Liver (tissue), 9 donors: ENCODE measurements around the gene GPR18. TPM values are rescaled to one million over a fixed set of nuclear protein-coding genes. Genes with fewer than 3 reads are reported as not detected.

Experiments used
- DNase-seq: peaks from one replicate; pipeline ENCODE4 v3.0.0-alpha.2; 2017; ENCODE audit warnings: low spot score
- H3K27ac ChIP-seq, 2 donors: one replicate each; pipeline ENCODE4 v1.7.0; 2013; ENCODE audit warnings: inconsistent platforms in 2 of 2, low read length in 2 of 2, control low read depth in 1 of 2, low read depth in 1 of 2, mild to moderate bottlenecking in 1 of 2
- H3K27me3 ChIP-seq, 4 donors: one replicate each; pipeline versions ENCODE4 v1.6.1 to v1.7.0; 2013; ENCODE audit warnings: low read length in 3 of 4, inconsistent platforms in 1 of 4, mild to moderate bottlenecking in 1 of 4, moderate library complexity in 1 of 4; ENCODE audit not compliant: control insufficient read depth in 4 of 4, insufficient read depth in 4 of 4
- H3K36me3 ChIP-seq, 4 donors: one replicate each; pipeline versions ENCODE4 v1.6.1 to v1.7.0; 2013; ENCODE audit warnings: low read length in 3 of 4, mild to moderate bottlenecking in 3 of 4, low read depth in 1 of 4, moderate library complexity in 1 of 4; ENCODE audit not compliant: control insufficient read depth in 4 of 4, insufficient read depth in 3 of 4
- H3K4me1 ChIP-seq, 4 donors: one replicate each; pipeline versions ENCODE4 v1.6.1 to v1.7.0; 2013; ENCODE audit warnings: low read length in 3 of 4, mild to moderate bottlenecking in 3 of 4, moderate library complexity in 1 of 4; ENCODE audit not compliant: control insufficient read depth in 4 of 4, insufficient read depth in 4 of 4
- H3K4me3 ChIP-seq, 3 donors: one replicate each; pipeline versions ENCODE4 v1.6.1 to v1.7.0; 2013; ENCODE audit warnings: low read length in 3 of 3, control low read depth in 1 of 3, low read depth in 1 of 3, mild to moderate bottlenecking in 1 of 3
- H3K9ac ChIP-seq, 2 donors: one replicate each; pipeline ENCODE4 v1.7.0; 2013; ENCODE audit warnings: low read length in 2 of 2, mild to moderate bottlenecking in 2 of 2, moderate library complexity in 2 of 2, control low read depth in 1 of 2, low read depth in 1 of 2
- H3K9me3 ChIP-seq, 4 donors: one replicate each; pipeline versions ENCODE4 v1.6.1 to v1.7.0; 2013; ENCODE audit warnings: low read length in 3 of 4; ENCODE audit not compliant: control insufficient read depth in 4 of 4
- ATF3 ChIP-seq: IDR thresholded peaks from 2 replicates; pipeline ENCODE4 v1.6.1; 2016; ENCODE audit warnings: antibody characterized with exemption
- EGR1 ChIP-seq, 2 donors: IDR thresholded peaks; 2 replicates each; pipeline ENCODE4 v1.6.1; 2016 to 2018; ENCODE audit warnings: antibody characterized with exemption in 2 of 2, low read depth in 2 of 2
- GABPA ChIP-seq, 2 donors: IDR thresholded peaks in 1 of 2; conservative IDR thresholded peaks in 1 of 2; 2 replicates each; pipeline ENCODE4 v1.6.1; 2016; ENCODE audit warnings: antibody characterized with exemption in 2 of 2, mild to moderate bottlenecking in 1 of 2, moderate library complexity in 1 of 2
- HNF4A ChIP-seq, 2 donors: conservative IDR thresholded peaks; 2 replicates each; pipeline ENCODE4 v1.6.1; 2016; ENCODE audit warnings: antibody characterized with exemption in 2 of 2, mild to moderate bottlenecking in 2 of 2
- JUND ChIP-seq, 2 donors: IDR thresholded peaks; 2 replicates each; pipeline ENCODE4 v1.6.1; 2016; ENCODE audit warnings: antibody characterized with exemption in 2 of 2
- MAX ChIP-seq: IDR thresholded peaks from 2 replicates; pipeline ENCODE4 v1.6.1; 2016; ENCODE audit warnings: antibody characterized with exemption
- NR2F2 ChIP-seq: IDR thresholded peaks from 2 replicates; pipeline ENCODE4 v1.6.1; 2016; ENCODE audit warnings: antibody characterized with exemption
- RAD21 ChIP-seq, 2 donors: IDR thresholded peaks; 2 replicates each; pipeline ENCODE4 v1.6.1; 2016; ENCODE audit warnings: antibody characterized with exemption in 2 of 2, mild to moderate bottlenecking in 2 of 2
- REST ChIP-seq: IDR thresholded peaks from 2 replicates; pipeline ENCODE4 v1.6.1; 2016; ENCODE audit warnings: antibody characterized with exemption, mild to moderate bottlenecking
- RXRA ChIP-seq, 2 donors: IDR thresholded peaks; 2 replicates each; pipeline ENCODE4 v1.6.1; 2017 to 2018; ENCODE audit warnings: antibody characterized with exemption in 2 of 2, mild to moderate bottlenecking in 1 of 2
- SP1 ChIP-seq: IDR thresholded peaks from 2 replicates; pipeline ENCODE4 v1.6.1; 2018; ENCODE audit warnings: antibody characterized with exemption, mild to moderate bottlenecking
- TAF1 ChIP-seq: conservative IDR thresholded peaks from 2 replicates; pipeline ENCODE4 v1.6.1; 2016; ENCODE audit warnings: antibody characterized with exemption, mild to moderate bottlenecking
- YY1 ChIP-seq: IDR thresholded peaks from 2 replicates; pipeline ENCODE4 v1.6.1; 2016; ENCODE audit warnings: antibody characterized with exemption, mild to moderate bottlenecking
- WGBS: extraction: QIAGEN DNeasy Blood & Tissue Kit; methylation state at CpG from one replicate; pipeline ENCODE4 v1.1.7; 2013; 5-methylcytosine and 5-hydroxymethylcytosine counted together
- polyA plus RNA-seq, 2 donors: library from polyadenylated mRNA; stranded (reverse) in 1 of 2; unstranded in 1 of 2; fragments of 200-250 nt in 1 of 2; fragments of >200 nt in 1 of 2; fragmentation: Nextera tagmentation in 1 of 2; extraction: Ambion mirVana in 1 of 2; gene quantifications; one replicate each; pipeline versions ENCODE4 v1.2.1 to v1.2.3, GENCODE V29; 2013 to 2015
- total RNA-seq, 2 donors: library from RNA; depleted of rRNA; stranded (reverse); fragments of >200 nt; gene quantifications; one replicate each; pipeline ENCODE4 v1.2.3, GENCODE V29; 2014
- donor health status: healthy.
- donor health status: healthy.
- donor health status: healthy.
- donor health status: healthy.
- donor health status: healthy.

The GPR18 gene
- total and polyA plus RNA-seq, 4 donors: 0.13 to 1.0 (median 0.41) TPM

GRCh38 chr13:99220199-99220935 is 37.8 kb downstream of the GPR18 start:
- Histone ChIP-seq H3K4me3 (no peak overlapping the region), H3K27ac (no peak overlapping the region), H3K9me3 (no peaks in the 10 kb centered on the region), H3K36me3 (no peaks in the 10 kb centered on the region), H3K27me3 (no peaks in the 10 kb centered on the region), H3K4me1 (peaks cover 9 to 30% (median 18%) of the 10 kb centered on the region in 4 donors), H3K9ac (no peak overlapping the region)
- no peak for DNase-seq
- 76% methylated on average over 6 of the region's 6 CpGs for WGBS
- TF ChIP-seq GABPA (IDR thresholded peaks at IDR 0.05 in 1 of 2, conservative IDR thresholded peaks at IDR 0.05 in 1 of 2) (no peak), MAX (no peak), ATF3 (no peak), NR2F2 (no peak), REST (no peak), HNF4A (conservative IDR thresholded peaks at IDR 0.05) (no peak), SP1 (no peak), EGR1 (IDR thresholded peaks at IDR 0.05; ENCODE audit: low read depth in 2 of 2) (no peak), RAD21 (IDR thresholded peaks at IDR 0.05) (no peak)

- 82% methylated on average over 2 of the region's 2 CpGs for WGBS
- no peak overlapping the region for H3K9ac ChIP-seq
Observed at GRCh38 chr13:99218969-99219368, 39.2 kb downstream of the GPR18 start.

GRCh38 chr13:99218545-99218944 is 39.6 kb downstream of the GPR18 start:
- no peak for DNase-seq
- peak overlapping the region in 1 of 2 donors; percentile 8 for H3K27ac ChIP-seq
- H3K27me3 ChIP-seq: no peaks in the 10 kb centered on the region
- TF ChIP-seq MAX (peak; percentile 29), ATF3 (no peak), HNF4A (conservative IDR thresholded peaks at IDR 0.05) (peak in 1 of 2 donors; percentile 31), YY1 (no peak), TAF1 (no peak), JUND (IDR thresholded peaks at IDR 0.05) (peak in 1 of 2 donors; percentile 24), RXRA (IDR thresholded peaks at IDR 0.05) (peak in 1 of 2 donors; percentile 13), RAD21 (IDR thresholded peaks at IDR 0.05) (no peak)
- no peak overlapping the region for H3K9ac ChIP-seq
- no peaks in the 10 kb centered on the region for H3K36me3 ChIP-seq
- H3K4me3 ChIP-seq: no peak overlapping the region
- 12% methylated on average over 6 of the region's 6 CpGs for WGBS
- peaks cover 9 to 30% (median 17%) of the 10 kb centered on the region in 4 donors for H3K4me1 ChIP-seq
- H3K9me3 ChIP-seq: no peaks in the 10 kb centered on the region

More at GRCh38 chr13:99218969-99219368, 39.2 kb downstream of the GPR18 start:
- no peaks in the 10 kb centered on the region for H3K9me3 ChIP-seq
- DNase-seq: no peak
- H3K27ac ChIP-seq: no peak overlapping the region
- no peak overlapping the region for H3K4me3 ChIP-seq
- no peaks in the 10 kb centered on the region for H3K36me3 ChIP-seq
- no peak for TF ChIP-seq HNF4A (conservative IDR thresholded peaks at IDR 0.05)
- TF ChIP-seq RXRA (IDR thresholded peaks at IDR 0.05): no peak
- no peak for TF ChIP-seq GABPA (IDR thresholded peaks at IDR 0.05 in 1 of 2, conservative IDR thresholded peaks at IDR 0.05 in 1 of 2)
- TF ChIP-seq ATF3: no peak
- TF ChIP-seq TAF1: no peak
- no peak for TF ChIP-seq NR2F2
- TF ChIP-seq SP1: no peak
- H3K4me1 ChIP-seq: peaks cover 9 to 30% (median 18%) of the 10 kb centered on the region in 4 donors
- H3K27me3 ChIP-seq: no peaks in the 10 kb centered on the region
